Measurements from ENCODE around the gene ABCC4. TPM values are rescaled to one million over a fixed set of nuclear protein-coding genes. Genes with fewer than 3 reads are reported as not detected.

Gene ABCC4
- total and polyA plus RNA-seq, 2 of the 13 experiments (the other 11 are each of a cell fraction or from before 2014, with no cell fraction given) = 4.2 to 11.3 TPM

GRCh38 chr13:95123726-95124125 is 177.5 kb downstream of the ABCC4 start (continued):
- TF ChIP-seq NR2C2 (CRISPR knock-in tag; IDR thresholded peaks at IDR 0.05; ENCODE audit: borderline replicate concordance) = peak; percentile 18; the same call in 1 of the 2 replicates
- peak; percentile 74; the same call in 1 of the 2 replicates for TF ChIP-seq EHMT2 (IDR thresholded peaks at IDR 0.05; ENCODE audit: borderline replicate concordance, low read depth, low read length)
- peak; percentile 54; the same call in 1 of the 2 replicates for TF ChIP-seq IRF2 (CRISPR knock-in tag; IDR thresholded peaks at IDR 0.05)
- no peak for TF ChIP-seq CSRNP1 (CRISPR knock-in tag; IDR thresholded peaks at IDR 0.05)
- peak; percentile 32; the same call in 1 of the 2 replicates for TF ChIP-seq NFIC (IDR thresholded peaks at IDR 0.05; ENCODE audit: low read length)
- TF ChIP-seq MLX (CRISPR knock-in tag; IDR thresholded peaks at IDR 0.05) = peak; percentile 88
- TF ChIP-seq ZSCAN25 (CRISPR knock-in tag; IDR thresholded peaks at IDR 0.05) = peak; percentile 65; the same call in 1 of the 2 replicates
- peak; percentile 83 for TF ChIP-seq FOXP4 (CRISPR knock-in tag; IDR thresholded peaks at IDR 0.05)
- TF ChIP-seq ELF3 (CRISPR knock-in tag; IDR thresholded peaks at IDR 0.05) = peak; percentile 73
- TF ChIP-seq REST (IDR thresholded peaks at IDR 0.05; ENCODE audit: borderline replicate concordance in 1 of 2, low read depth in 1 of 2, low read length in 2 of 2) = no peak
- TF ChIP-seq JUN (CRISPR knock-in tag; IDR thresholded peaks at IDR 0.05) = no peak
- peak; percentile 85 for TF ChIP-seq LCORL (IDR thresholded peaks at IDR 0.05)
- TF ChIP-seq LCORL (CRISPR knock-in tag; IDR thresholded peaks at IDR 0.05) = peak; percentile 95
- TF ChIP-seq EP300 (IDR thresholded peaks at IDR 0.05; ENCODE audit: low read depth in 2 of 2, low read length in 2 of 2) = peak; percentile 83
- TF ChIP-seq EP300 (CRISPR knock-in tag; IDR thresholded peaks at IDR 0.05; ENCODE audit: borderline replicate concordance) = peak; percentile 86
- peak; percentile 41; the same call in 1 of the 2 replicates for TF ChIP-seq MYC (CRISPR knock-in tag; IDR thresholded peaks at IDR 0.05; ENCODE audit: borderline replicate concordance)
- no peak for TF ChIP-seq ZNF841 (CRISPR knock-in tag; IDR thresholded peaks at IDR 0.05; ENCODE audit: borderline replicate concordance)
- peak in 1 of 2 experiments; percentile 38; a peak in 1 of 4 replicates for TF ChIP-seq NR2F1 (CRISPR knock-in tag; IDR thresholded peaks at IDR 0.05)

Data from HepG2 (cell line).